ENCODE results near the gene SLC4A4. TPM values are rescaled to one million over a fixed set of nuclear protein-coding genes. Genes with fewer than 3 reads are reported as not detected.

Gene SLC4A4
- total and polyA plus RNA-seq, 10 of the 15 experiments (the other 5 are each of a cell fraction or from before 2014, with no cell fraction given): 0.05 to 0.44 (median 0.18) TPM

- Histone ChIP-seq H3K4me2 (ENCODE audit: control insufficient read depth, insufficient read depth) (no peak overlapping the region), H3K79me2 (ENCODE audit: control insufficient read depth, insufficient read depth, low read length) (no peaks in the 10 kb centered on the region), H3K27ac (ENCODE audit: control insufficient read depth, insufficient read depth) (no peak overlapping the region), H3K9me3 (replicated peaks; ENCODE audit: control insufficient read depth, insufficient read depth, low read length) (no peaks in the 10 kb centered on the region), H3K27me3 (replicated peaks in 1 of 2; ENCODE audit: control insufficient read depth in 2 of 2, insufficient read depth in 2 of 2, low read length in 1 of 2) (no peaks in the 10 kb centered on the region), H2AFZ (ENCODE audit: control insufficient read depth, low read depth, low read length) (no peak overlapping the region), H3K9ac (ENCODE audit: control insufficient read depth, insufficient read depth, low read length) (no peak overlapping the region), H3K4me3 (no peak overlapping the region), H3K4me1 (ENCODE audit: control insufficient read depth, insufficient read depth, low read length) (no peaks in the 10 kb centered on the region), H3K36me3 (ENCODE audit: control insufficient read depth in 2 of 2, insufficient read depth in 2 of 2, low read length in 1 of 2) (no peaks in the 10 kb centered on the region), H4K20me1 (ENCODE audit: control insufficient read depth, insufficient read depth) (no peaks in the 10 kb centered on the region)
- BruUV-seq (replicated peaks): no TSS peak
- ChIA-PET CTCF (no interaction called here), POLR2A (no interaction called here), SMC1A (ENCODE audit: uncharacterized antibody, unreplicated experiment) (interaction anchor here (1.6 kb wide), 1 partner anchor 11 kb away, joined by 4 read pairs; no protein-coding TSS in a partner anchor), RAD21 (ENCODE audit: unreplicated experiment) (no interaction called here)
- in situ Hi-C loops (cut with MboI): no loop called here
- intact Hi-C loops (cut with micrococcal nuclease; ENCODE audit: unreplicated experiment): no loop called here
- 0% methylated on average over 3 of the region's 3 CpGs for WGBS (ENCODE audit: insufficient coverage, insufficient replicate concordance, low lambda C conversion rate, missing lambda C conversion rate)
- FAIRE-seq: no peak
- no peak for ATAC-seq
- no peak for DNase-seq (ENCODE audit: low read depth, low spot score)
- TF ChIP-seq USF2 (IDR thresholded peaks at IDR 0.05; ENCODE audit: borderline replicate concordance, low read depth, low read length) (no peak), RBBP5 (conservative IDR thresholded peaks at IDR 0.05) (no peak), BCLAF1 (IDR thresholded peaks at IDR 0.05) (no peak), REST (IDR thresholded peaks at IDR 0.05; ENCODE audit: low read depth, low read length) (no peak), IKZF1 (conservative IDR thresholded peaks at IDR 0.05) (no peak), CHD4 (IDR thresholded peaks at IDR 0.05) (no peak), MAX (IDR thresholded peaks at IDR 0.05; ENCODE audit: low read depth, low read length) (no peak), ZNF24 (IDR thresholded peaks at IDR 0.05) (no peak), HCFC1 (IDR thresholded peaks at IDR 0.05; ENCODE audit: low read length) (no peak), NR2C2 (IDR thresholded peaks at IDR 0.05; ENCODE audit: borderline replicate concordance, control insufficient read depth, insufficient read length, low read depth) (no peak), SMAD5 (IDR thresholded peaks at IDR 0.05; ENCODE audit: low read depth) (no peak), NR2C1 (IDR thresholded peaks at IDR 0.05) (no peak), FOXK2 (IDR thresholded peaks at IDR 0.05) (no peak), EP300 (IDR thresholded peaks at IDR 0.05; ENCODE audit: borderline replicate concordance in 1 of 2, control insufficient read depth in 1 of 2, low read depth in 2 of 2, low read length in 2 of 2) (no peak), EZH2 (IDR thresholded peaks at IDR 0.05; ENCODE audit: borderline replicate concordance, control insufficient read depth, low read depth, low read length) (no peak)
Measured at GRCh38 chr4:71442336-71442735, 103.5 kb downstream of the SLC4A4 start.

Measured in GM12878 (cell line).